SH-SY5Y (cell line): ENCODE results near the gene ST6GAL2.

Experiments
- GATA2 ChIP-seq: IDR thresholded peaks from 2 replicates; pipeline ENCODE4 v1.6.1; 2011; ENCODE audit warnings: mild to moderate bottlenecking, low read depth, low read length
- GATA3 ChIP-seq: IDR thresholded peaks from 2 replicates; pipeline ENCODE4 v1.6.1; 2011; ENCODE audit warnings: low read depth, mild to moderate bottlenecking, low read length, moderate library complexity

ST6GAL2 gene

DNA sequence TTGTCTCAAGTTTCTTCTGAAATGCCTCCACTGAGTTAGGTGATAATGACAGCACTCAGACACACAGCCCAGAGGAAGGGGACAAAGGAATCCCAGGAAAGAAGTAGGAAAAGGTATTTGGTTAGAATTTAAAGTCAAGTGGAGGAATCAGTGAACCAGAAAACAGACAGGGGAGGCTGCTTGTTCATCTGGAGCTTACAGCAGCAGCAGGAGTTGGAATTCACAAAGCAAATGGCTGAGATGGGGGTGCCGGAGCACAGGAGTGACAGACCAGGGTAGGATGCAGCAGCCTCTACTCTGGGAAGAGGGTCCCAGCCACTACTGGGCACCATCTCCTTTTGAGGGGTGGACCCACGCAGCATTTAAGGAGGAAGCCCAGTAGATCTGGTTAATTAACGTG is 104.8 kb downstream of the ST6GAL2 start:
- TF ChIP-seq GATA2, result no peak

DNA sequence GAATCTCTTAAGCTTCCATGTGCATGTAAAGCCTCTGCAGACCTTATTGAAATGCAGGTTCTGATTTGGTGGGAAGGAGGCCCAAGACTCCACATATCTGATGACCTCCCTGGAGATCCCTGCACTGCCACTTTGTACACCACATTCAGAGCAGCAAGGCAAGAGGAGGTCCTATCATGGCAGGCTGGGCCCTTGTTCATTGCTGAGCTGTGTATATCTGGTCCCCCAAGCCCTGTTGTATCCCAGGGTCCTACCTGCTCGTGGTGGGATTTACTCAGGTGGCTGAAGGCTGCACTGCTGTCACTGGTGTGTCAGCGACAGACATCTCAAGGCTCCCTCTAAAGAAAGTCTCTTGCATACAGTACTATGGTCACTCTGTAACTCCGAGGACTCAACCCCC is 114.2 kb downstream of the ST6GAL2 start:
- TF ChIP-seq GATA3 (no peak), GATA2 (no peak)

DNA sequence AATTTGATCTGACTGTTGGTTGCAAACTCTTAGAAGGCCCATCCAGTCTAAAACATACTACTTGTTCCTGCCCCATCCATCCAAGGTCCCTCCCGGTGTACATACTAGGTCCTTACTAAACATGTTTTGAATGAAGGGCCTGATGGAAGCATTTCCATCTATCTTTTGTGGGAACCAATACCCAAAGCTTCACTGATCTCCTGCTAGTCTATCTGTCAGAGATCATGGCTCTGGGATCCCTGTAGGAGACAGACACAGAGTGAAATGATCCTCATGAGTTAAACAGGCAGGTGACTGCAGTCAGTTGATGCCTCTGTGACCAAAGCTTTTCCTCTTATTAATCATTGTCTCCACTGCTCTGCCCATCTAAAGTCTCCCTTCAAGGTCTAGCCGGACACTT is 115.0 kb downstream of the ST6GAL2 start:
- TF ChIP-seq GATA3 (no peak), GATA2 (no peak)

DNA sequence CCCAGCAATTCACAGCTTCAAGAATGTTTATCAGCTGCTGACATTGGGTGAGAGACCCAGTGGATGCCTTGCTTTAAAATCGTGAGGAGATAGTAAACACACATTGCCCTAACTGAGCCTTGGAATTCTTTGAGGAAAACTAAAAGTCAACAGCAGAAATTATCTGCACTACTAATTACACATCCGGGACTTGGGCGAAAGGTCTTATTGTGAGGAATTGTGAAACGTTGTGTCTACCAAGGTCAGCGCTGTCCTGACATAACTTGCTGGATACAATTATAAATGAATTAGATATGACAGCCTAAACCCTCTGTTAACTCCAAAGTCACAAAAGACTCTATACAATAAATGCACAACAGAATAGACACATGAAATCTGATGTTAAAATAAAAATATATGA is 121.4 kb downstream of the ST6GAL2 start:
- TF ChIP-seq GATA2, result no peak
- no peak for TF ChIP-seq GATA3

DNA sequence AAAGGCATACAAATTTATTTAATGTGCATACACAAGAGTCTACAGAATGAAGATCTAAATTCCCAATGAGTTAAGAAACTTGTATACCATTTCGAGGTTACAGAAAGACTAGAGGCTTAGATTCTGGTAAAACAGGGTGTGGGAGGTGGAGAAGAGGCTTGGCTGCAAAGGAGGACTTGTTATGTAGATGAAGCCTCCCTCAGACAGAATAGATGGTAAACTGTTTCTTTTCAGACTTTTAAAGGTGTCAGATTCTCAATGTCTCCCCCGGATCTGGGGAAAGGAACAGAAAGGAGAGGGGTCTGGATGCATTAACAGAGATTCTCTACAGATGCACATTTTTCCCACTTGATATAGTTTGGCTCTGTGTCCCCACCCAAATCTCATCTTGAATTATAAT is 126.0 kb downstream of the ST6GAL2 start:
- no peak for TF ChIP-seq GATA2
- no peak for TF ChIP-seq GATA3

DNA sequence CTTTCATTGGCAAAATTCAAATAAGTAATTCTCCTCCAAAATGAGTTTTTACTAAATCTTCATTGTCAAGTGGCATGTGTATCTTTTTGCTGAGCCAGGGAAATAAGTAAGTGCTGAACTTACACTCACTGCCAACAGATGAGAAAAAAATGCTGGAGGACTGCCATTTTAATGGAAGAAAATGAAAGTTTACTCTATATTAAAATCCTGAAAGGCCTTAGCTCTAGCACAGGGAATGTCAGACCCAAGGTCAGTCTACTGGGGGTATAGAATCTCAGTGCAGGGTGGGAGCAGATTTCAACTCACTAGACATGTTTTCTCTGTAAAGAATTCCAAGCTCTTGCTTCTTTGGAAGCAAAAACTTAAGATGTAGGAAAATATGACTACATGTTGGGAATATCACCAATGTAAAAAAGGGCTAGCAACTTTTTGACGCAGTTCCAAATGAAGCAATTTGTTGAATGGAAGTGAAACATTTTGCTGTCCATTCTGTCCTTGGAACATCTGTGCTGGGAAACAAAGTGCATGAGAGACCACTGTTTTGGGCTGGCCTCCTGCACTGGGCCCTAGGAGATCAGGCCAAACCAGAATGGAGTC is 127.0 kb downstream of the ST6GAL2 start:
- TF ChIP-seq GATA3 (no peak), GATA2 (no peak)
